Skeletal muscle tissue (tissue), 4 donors: ENCODE data around the gene MYL10. TPM values are rescaled to one million over a fixed set of nuclear protein-coding genes. Genes with fewer than 3 reads are reported as not detected.

ENCODE experiments used
- H3K27ac ChIP-seq: one replicate; pipeline ENCODE4 v1.7.0; 2013; ENCODE audit warnings: mild to moderate bottlenecking, low read depth, low read length, inconsistent platforms
- H3K27me3 ChIP-seq, 3 donors: one replicate each; pipeline ENCODE4 v1.7.0; 2013; ENCODE audit warnings: low read length in 3 of 3; ENCODE audit not compliant: control insufficient read depth in 3 of 3, insufficient read depth in 3 of 3
- H3K36me3 ChIP-seq, 3 donors: one replicate each; pipeline ENCODE4 v1.7.0; 2013; ENCODE audit warnings: low read length in 3 of 3; ENCODE audit not compliant: control insufficient read depth in 3 of 3, insufficient read depth in 3 of 3
- H3K4me1 ChIP-seq, 3 donors: one replicate each; pipeline ENCODE4 v1.7.0; 2013; ENCODE audit warnings: low read length in 3 of 3, mild to moderate bottlenecking in 3 of 3; ENCODE audit not compliant: control insufficient read depth in 3 of 3, insufficient read depth in 3 of 3
- H3K4me3 ChIP-seq, 3 donors: one replicate each; pipeline ENCODE4 v1.7.0; 2013; ENCODE audit warnings: low read length in 3 of 3
- H3K9ac ChIP-seq, 3 donors: one replicate each; pipeline ENCODE4 v1.7.0; 2013; ENCODE audit warnings: low read length in 3 of 3, mild to moderate bottlenecking in 3 of 3, moderate library complexity in 2 of 3, low read depth in 1 of 3
- H3K9me3 ChIP-seq, 3 donors: one replicate each; pipeline ENCODE4 v1.7.0; 2013; ENCODE audit warnings: low read length in 3 of 3; ENCODE audit not compliant: control insufficient read depth in 3 of 3
- total RNA-seq: library from RNA; depleted of rRNA; stranded (reverse); fragments of >200 nt; gene quantifications from one replicate; pipeline ENCODE4 v1.2.3, GENCODE V29; 2014
- donor health status: Osteomylitis.

MYL10 gene
- total RNA-seq, 1 donor from 2014 or later: 8.4 TPM

- no peaks in the 10 kb centered on the region for H3K9me3 ChIP-seq
- H3K9ac ChIP-seq: no peak overlapping the region
- H3K27ac ChIP-seq: no peak overlapping the region
- H3K4me1 ChIP-seq: peaks cover 0 to 5% (median 0%) of the 10 kb centered on the region in 3 donors
- no peaks in the 10 kb centered on the region for H3K36me3 ChIP-seq
- no peak overlapping the region for H3K4me3 ChIP-seq
- no peaks in the 10 kb centered on the region for H3K27me3 ChIP-seq
Observed at GRCh38 chr7:101594790-101595189, 34.3 kb downstream of the MYL10 start.

DNA sequence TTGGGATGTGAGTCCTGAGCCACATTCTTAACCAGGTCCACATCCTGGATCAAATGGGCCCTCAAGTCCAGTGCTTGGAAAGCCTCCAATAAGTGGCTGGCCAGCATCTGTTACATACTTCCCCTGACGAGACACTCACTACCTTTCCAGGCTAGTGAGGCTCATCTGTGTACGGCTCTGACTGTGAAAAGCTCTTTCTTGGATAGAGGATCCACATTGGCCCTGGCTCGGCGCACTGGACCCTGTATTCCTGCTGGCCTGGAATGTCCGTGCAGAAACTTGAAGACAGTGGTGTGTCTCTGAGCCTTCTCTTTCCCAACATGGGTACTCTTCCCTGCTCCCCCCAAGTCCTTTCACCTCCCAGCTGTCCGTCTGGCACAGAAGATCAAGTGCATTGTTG is 35.5 kb downstream of the MYL10 start:
- H3K9me3 ChIP-seq: no peaks in the 10 kb centered on the region
- no peak overlapping the region for H3K27ac ChIP-seq
- no peaks in the 10 kb centered on the region for H3K27me3 ChIP-seq
- no peaks in the 10 kb centered on the region for H3K36me3 ChIP-seq
- H3K4me3 ChIP-seq: no peak overlapping the region
- peaks cover 0 to 2% (median 0%) of the 10 kb centered on the region in 3 donors for H3K4me1 ChIP-seq
- H3K9ac ChIP-seq: no peak overlapping the region

DNA sequence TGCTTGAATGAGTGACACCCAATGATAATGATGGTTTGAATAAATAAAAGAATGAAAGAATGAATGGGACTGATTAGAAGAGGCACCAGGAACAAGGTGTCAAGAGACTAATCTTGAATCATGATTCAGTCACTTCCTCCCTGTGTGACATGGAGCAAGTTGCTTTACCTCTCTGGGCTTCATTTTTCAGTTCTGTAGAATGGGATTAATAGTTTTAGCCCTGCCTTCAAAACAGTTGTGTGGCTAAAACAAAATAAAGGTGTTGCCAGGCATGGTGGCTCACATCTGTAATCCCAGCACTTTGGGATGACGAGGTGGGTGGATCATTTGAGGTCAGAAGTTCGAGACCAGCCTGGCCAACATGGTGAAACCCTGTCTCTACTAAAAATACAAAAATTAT is 37.6 kb downstream of the MYL10 start:
- Histone ChIP-seq H3K36me3 (no peaks in the 10 kb centered on the region), H3K9me3 (no peaks in the 10 kb centered on the region), H3K4me1 (no peaks in the 10 kb centered on the region), H3K27ac (no peak overlapping the region), H3K27me3 (no peaks in the 10 kb centered on the region), H3K9ac (no peak overlapping the region), H3K4me3 (no peak overlapping the region)

DNA sequence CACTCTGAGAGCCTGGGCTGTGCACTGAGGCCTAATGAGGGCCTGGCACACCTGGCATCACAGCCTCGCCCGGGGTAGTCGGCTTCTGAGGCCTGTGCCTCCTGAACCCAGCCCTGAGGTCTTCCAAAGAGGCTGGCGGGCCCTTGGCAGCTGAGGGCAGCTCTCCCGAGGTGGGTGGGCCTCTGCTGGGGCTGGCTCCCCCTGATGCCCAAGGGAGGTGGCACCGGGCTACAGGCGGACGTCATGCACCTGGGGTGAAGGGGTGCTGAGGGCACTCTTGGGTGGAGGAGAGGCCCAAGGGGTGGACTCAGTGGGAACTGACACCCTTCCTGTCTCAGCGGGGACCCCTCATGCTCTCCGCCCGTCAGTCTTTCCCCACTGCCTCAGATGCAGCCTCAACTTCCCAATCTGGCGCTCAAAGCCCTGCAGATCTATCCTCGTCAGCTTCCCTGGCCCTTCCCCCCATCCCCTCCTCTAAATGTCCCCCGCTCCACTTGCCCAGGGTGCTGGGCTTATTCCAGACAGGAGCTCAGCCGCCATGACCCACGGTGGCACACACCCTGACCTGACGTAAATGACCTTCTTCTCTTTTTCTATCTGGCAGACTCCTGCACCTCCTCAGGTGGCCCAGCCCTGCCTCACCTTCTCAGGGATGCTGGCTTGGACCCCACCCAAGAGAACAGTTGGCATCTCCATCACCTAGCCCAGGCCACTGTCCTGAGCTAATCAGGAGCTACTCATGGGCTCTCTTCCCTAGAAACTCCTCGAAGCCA is 38.2 kb downstream of the MYL10 start:
- Histone ChIP-seq H3K4me1 (no peaks in the 10 kb centered on the region), H3K27me3 (no peaks in the 10 kb centered on the region)

DNA sequence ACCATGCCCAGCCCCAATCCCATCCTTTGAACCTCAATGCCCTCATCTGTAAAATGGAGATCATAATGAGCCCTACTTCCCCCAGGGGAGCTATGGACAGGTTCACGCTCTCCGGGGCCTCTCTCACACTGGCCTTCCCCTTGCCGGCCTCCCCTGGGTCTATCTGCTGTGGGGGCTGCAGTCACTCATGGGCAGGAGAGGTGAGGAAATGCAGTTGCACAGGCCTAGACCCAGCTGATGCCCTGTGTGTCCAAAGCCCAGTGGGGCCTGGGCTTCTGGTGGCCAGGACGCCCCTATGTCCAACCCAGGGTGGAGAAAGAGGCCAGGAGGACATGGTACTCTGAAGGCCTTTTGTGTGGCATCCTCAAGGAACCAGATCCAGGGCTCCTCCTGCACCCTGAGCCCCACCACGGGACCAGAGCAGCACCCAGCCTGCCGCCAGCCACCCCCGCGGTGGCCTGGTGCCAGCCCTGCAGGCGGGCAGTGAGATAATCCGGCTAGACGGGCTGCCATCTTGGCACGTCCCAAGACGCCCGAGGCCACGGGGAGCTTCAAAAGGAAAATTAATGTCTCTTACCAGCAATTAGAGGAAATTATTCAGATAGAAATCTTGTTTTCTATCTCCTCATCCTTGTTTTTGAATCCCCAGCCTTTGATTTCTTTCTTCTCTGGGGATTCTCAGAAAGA is 39.0 kb downstream of the MYL10 start:
- no peaks in the 10 kb centered on the region for H3K27me3 ChIP-seq
- H3K9me3 ChIP-seq: no peaks in the 10 kb centered on the region
- no peaks in the 10 kb centered on the region for H3K4me1 ChIP-seq
- no peak overlapping the region for H3K9ac ChIP-seq
- H3K36me3 ChIP-seq: no peaks in the 10 kb centered on the region
- H3K27ac ChIP-seq: no peak overlapping the region
- no peak overlapping the region for H3K4me3 ChIP-seq

More for the DNA sequence above, 38.2 kb downstream of the MYL10 start:
- Histone ChIP-seq H3K4me3 (no peak overlapping the region), H3K36me3 (no peaks in the 10 kb centered on the region), H3K9me3 (no peaks in the 10 kb centered on the region), H3K9ac (no peak overlapping the region), H3K27ac (no peak overlapping the region)

DNA sequence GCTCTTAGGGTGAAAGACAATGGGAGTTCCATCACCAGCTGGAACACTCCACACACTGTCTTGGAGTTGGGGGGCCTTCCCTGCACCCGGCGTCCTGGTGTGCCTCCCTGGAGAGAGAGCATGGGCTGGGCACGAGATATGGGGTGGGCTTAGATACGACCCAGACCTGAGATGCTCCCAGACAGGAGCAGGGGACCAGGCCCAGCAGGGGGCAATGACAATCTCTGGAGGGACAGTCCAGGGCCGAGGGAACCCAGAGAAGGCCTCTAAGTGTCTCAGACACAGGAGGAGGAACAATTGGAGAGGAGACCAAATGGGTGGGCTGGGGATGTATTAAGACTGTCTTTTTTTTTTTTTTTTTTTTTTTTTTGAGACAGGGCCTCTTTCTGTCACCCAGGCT is 40.0 kb downstream of the MYL10 start:
- no peaks in the 10 kb centered on the region for H3K9me3 ChIP-seq
- no peak overlapping the region for H3K27ac ChIP-seq
- H3K36me3 ChIP-seq: no peaks in the 10 kb centered on the region
- H3K27me3 ChIP-seq: no peaks in the 10 kb centered on the region
- no peaks in the 10 kb centered on the region for H3K4me1 ChIP-seq
- no peak overlapping the region for H3K4me3 ChIP-seq
- H3K9ac ChIP-seq: no peak overlapping the region

- H3K27me3 ChIP-seq: no peaks in the 10 kb centered on the region
- no peak overlapping the region for H3K4me3 ChIP-seq
- H3K4me1 ChIP-seq: no peaks in the 10 kb centered on the region
- H3K9ac ChIP-seq: no peak overlapping the region
- H3K9me3 ChIP-seq: peaks cover 0 to 2% (median 0%) of the 10 kb centered on the region in 3 donors
- H3K36me3 ChIP-seq: no peaks in the 10 kb centered on the region
- no peak overlapping the region for H3K27ac ChIP-seq
Observed at GRCh38 chr7:101588131-101588935, 40.8 kb downstream of the MYL10 start.

DNA sequence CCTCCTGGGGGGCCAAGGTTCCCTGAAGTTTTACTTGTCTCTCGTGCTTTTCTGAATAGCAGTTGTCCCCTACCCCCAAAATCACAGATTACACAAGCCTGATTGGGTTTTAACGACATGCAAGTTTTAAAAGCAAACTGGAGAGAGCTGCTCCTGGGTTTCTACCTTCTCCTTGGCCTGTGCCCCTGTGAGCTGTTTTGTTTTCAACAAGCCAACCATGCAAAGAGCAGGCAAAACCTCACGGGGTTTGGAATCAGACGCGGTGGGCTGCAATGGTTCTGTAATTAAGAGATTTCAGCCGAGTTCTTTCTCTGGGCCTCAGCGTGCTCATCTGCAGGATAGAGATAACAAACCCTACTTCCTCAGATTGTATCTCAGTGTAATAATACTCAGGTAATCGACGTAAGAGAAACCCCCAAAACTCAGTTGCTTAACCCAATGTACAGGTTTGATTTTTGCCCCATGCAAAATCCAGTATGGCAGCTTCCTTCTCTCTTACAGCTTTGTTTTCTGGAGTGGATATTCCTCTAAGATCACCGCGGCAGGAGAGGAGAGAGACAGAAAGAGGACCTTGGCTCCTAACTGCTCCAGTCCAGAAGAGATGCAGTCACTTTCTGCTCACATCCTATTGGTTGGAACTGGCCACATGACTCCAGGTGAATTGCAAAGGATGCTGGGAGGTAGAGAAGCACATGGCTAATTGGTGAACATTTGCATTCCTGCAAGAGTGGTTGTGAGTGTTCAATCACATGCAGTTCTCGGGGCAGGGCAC is 42.0 kb downstream of the MYL10 start:
- no peak overlapping the region for H3K9ac ChIP-seq
- H3K27ac ChIP-seq: no peak overlapping the region
- peaks cover 0 to 3% (median 0%) of the 10 kb centered on the region in 3 donors for H3K9me3 ChIP-seq
- H3K4me3 ChIP-seq: no peak overlapping the region
- no peaks in the 10 kb centered on the region for H3K4me1 ChIP-seq
- no peaks in the 10 kb centered on the region for H3K27me3 ChIP-seq
- no peaks in the 10 kb centered on the region for H3K36me3 ChIP-seq

- Histone ChIP-seq H3K9ac (no peak overlapping the region), H3K9me3 (peaks cover 0 to 3% (median 0%) of the 10 kb centered on the region in 3 donors), H3K27ac (no peak overlapping the region), H3K36me3 (no peaks in the 10 kb centered on the region), H3K27me3 (no peaks in the 10 kb centered on the region), H3K4me3 (no peak overlapping the region), H3K4me1 (no peaks in the 10 kb centered on the region)
Observed at GRCh38 chr7:101586078-101586905, 42.8 kb downstream of the MYL10 start.
